ENCODE measurements around the gene ZFYVE9. TPM values are rescaled to one million over a fixed set of nuclear protein-coding genes. Genes with fewer than 3 reads are reported as not detected.

The ZFYVE9 gene
- total and polyA plus RNA-seq, 10 donors: 0.72 to 16.7 (median 9.2) TPM

GRCh38 chr1:52263153-52263910 lies 121.4 kb downstream of the ZFYVE9 start:
- Histone ChIP-seq H3K36me3 (no peaks in the 10 kb centered on the region), H3K4me3 (no peak overlapping the region), H3K27me3 (replicated peaks in 1 of 7) (peaks cover 0 to 25% (median 0%) of the 10 kb centered on the region in 7 donors), H3K9me3 (no peaks in the 10 kb centered on the region), H3K27ac (no peak overlapping the region), H3K4me1 (peaks cover 0 to 2% (median 0%) of the 10 kb centered on the region in 6 donors)
- no peak for DNase-seq
- intact Hi-C loops (cut with DNase I; ENCODE audit: low total_unique reads): no loop called here
- 56 to 71% (median 71%) methylated on average over 3 of the region's 3 CpGs for WGBS, 5 donors
- TF ChIP-seq POLR2AphosphoS5 (IDR thresholded peaks at IDR 0.05) (no peak), POLR2A (IDR thresholded peaks at IDR 0.05) (no peak), CTCF (IDR thresholded peaks at IDR 0.05 in 8 of 11, conservative IDR thresholded peaks at IDR 0.05 in 3 of 11) (no peak)

- 68 to 82% (median 70%) methylated on average over 2 of the region's 2 CpGs for WGBS, 5 donors
- Histone ChIP-seq H3K27ac (no peak overlapping the region), H3K36me3 (peaks cover 0 to 10% (median 0%) of the 10 kb centered on the region in 6 donors), H3K27me3 (replicated peaks in 1 of 7) (peaks cover 0 to 12% (median 0%) of the 10 kb centered on the region in 7 donors), H3K4me3 (no peak overlapping the region), H3K4me1 (peaks cover 0 to 7% (median 0%) of the 10 kb centered on the region in 6 donors), H3K9me3 (no peaks in the 10 kb centered on the region)
- intact Hi-C loops (cut with DNase I; ENCODE audit: low total_unique reads): no loop called here
- TF ChIP-seq POLR2A (IDR thresholded peaks at IDR 0.05) (no peak), POLR2AphosphoS5 (IDR thresholded peaks at IDR 0.05) (no peak), CTCF (IDR thresholded peaks at IDR 0.05 in 8 of 11, conservative IDR thresholded peaks at IDR 0.05 in 3 of 11) (no peak)
- DNase-seq: no peak
These were observed 122.7 kb downstream of the ZFYVE9 start for GRCh38 chr1:52264530-52265115.

- no peak for TF ChIP-seq POLR2A (IDR thresholded peaks at IDR 0.05)
- no peak for TF ChIP-seq POLR2AphosphoS5 (IDR thresholded peaks at IDR 0.05)
- TF ChIP-seq CTCF (IDR thresholded peaks at IDR 0.05 in 8 of 11, conservative IDR thresholded peaks at IDR 0.05 in 3 of 11): no peak
- H3K4me1 ChIP-seq: peaks cover 0 to 7% (median 0%) of the 10 kb centered on the region in 6 donors
- no peak for DNase-seq
These were observed 124.6 kb downstream of the ZFYVE9 start for GRCh38 chr1:52266507-52266906.

GRCh38 chr1:52268372-52268771 lies 126.5 kb downstream of the ZFYVE9 start:
- Histone ChIP-seq H3K27ac (no peak overlapping the region), H3K4me3 (no peak overlapping the region), H3K4me1 (peaks cover 0 to 7% (median 0%) of the 10 kb centered on the region in 6 donors), H3K27me3 (replicated peaks in 1 of 7) (no peaks in the 10 kb centered on the region), H3K36me3 (peaks cover 0 to 17% (median 0%) of the 10 kb centered on the region in 6 donors), H3K9me3 (no peaks in the 10 kb centered on the region)
- intact Hi-C loops (cut with DNase I; ENCODE audit: low total_unique reads): no loop called here
- 43 to 62% (median 46%) methylated on average over 3 of the region's 3 CpGs for WGBS, 5 donors
- TF ChIP-seq CTCF (IDR thresholded peaks at IDR 0.05 in 8 of 11, conservative IDR thresholded peaks at IDR 0.05 in 3 of 11) (no peak), POLR2A (IDR thresholded peaks at IDR 0.05) (no peak), POLR2AphosphoS5 (IDR thresholded peaks at IDR 0.05) (no peak)
- DNase-seq: no peak

More at GRCh38 chr1:52266507-52266906, 124.6 kb downstream of the ZFYVE9 start:
- Histone ChIP-seq H3K27ac (no peak overlapping the region), H3K9me3 (no peaks in the 10 kb centered on the region), H3K4me3 (no peak overlapping the region), H3K27me3 (replicated peaks in 1 of 7) (peaks cover 0 to 1% (median 0%) of the 10 kb centered on the region in 7 donors), H3K36me3 (peaks cover 0 to 17% (median 0%) of the 10 kb centered on the region in 6 donors)
- intact Hi-C loops (cut with DNase I; ENCODE audit: low total_unique reads): no loop called here
- WGBS, 5 donors: 83 to 91% (median 88%) methylated on average over 1 of the region's 1 CpG

All from spleen (tissue), 11 donors.